A673 (cell line): ENCODE measurements around the gene SLC39A8. TPM values are rescaled to one million over a fixed set of nuclear protein-coding genes. Genes with fewer than 3 reads are reported as not detected.
"Not testable (repeated sequence)": the region's sequence is repeated elsewhere in the genome, so short reads cannot be mapped to it uniquely, and the experiment has no call there.

Experiments
- BruUV-seq: library from RNA; stranded (reverse); fragments of 400-500 nt; replicated peaks from 2 replicates; lab custom pipeline; 2021; lab: Mats Ljungman, UMichigan
- CTCF ChIA-PET: fragments of 300-600 bp; sonication (Branson Sonifier 250); formaldehyde crosslinking; loops from one replicate; lab custom pipeline; 2022; ENCODE audit warnings: antibody characterized with exemption; lab: Charles Lee
- POLR2A ChIA-PET: fragments of 300-600 bp; sonication (Branson Sonifier 250); formaldehyde crosslinking; loops from one replicate; lab custom pipeline; 2022; ENCODE audit warnings: antibody characterized with exemption; ENCODE audit not compliant: low non-redundant PET; lab: Charles Lee
- DNase-seq: peaks from one replicate; pipeline ENCODE4 v3.0.0-alpha.2; 2015; ENCODE audit warnings: low spot score
- H3K27ac ChIP-seq: fragments of 200-600 bp; sonication (generic); 2 replicates; pipeline ENCODE4 v1.5.1; 2016; ENCODE audit warnings: mixed run types, low read depth, mild to moderate bottlenecking, mixed read lengths, antibody characterized with exemption, low read length; ENCODE audit not compliant: poor library complexity, severe bottlenecking
- H3K27me3 ChIP-seq: fragments of 200-600 bp; sonication (generic); replicated peaks from 2 replicates; pipeline ENCODE4 v1.6.1; 2017; ENCODE audit warnings: mixed run types, low read depth, mild to moderate bottlenecking, mixed read lengths, antibody characterized with exemption, low read length; ENCODE audit not compliant: insufficient read depth, poor library complexity
- H3K36me3 ChIP-seq: fragments of 200-600 bp; sonication (generic); 2 replicates; pipeline ENCODE4 v1.6.1; 2016; ENCODE audit warnings: mixed run types, mild to moderate bottlenecking, mixed read lengths, antibody characterized with exemption, low read length; ENCODE audit not compliant: insufficient read depth, poor library complexity, severe bottlenecking
- H3K4me1 ChIP-seq: fragments of 200-600 bp; sonication (generic); 2 replicates; pipeline ENCODE4 v1.6.1; 2017; ENCODE audit warnings: mixed run types, mild to moderate bottlenecking, mixed read lengths, antibody characterized with exemption, low read length; ENCODE audit not compliant: insufficient read depth, poor library complexity, severe bottlenecking
- H3K4me3 ChIP-seq: fragments of 200-600 bp; sonication (generic); 2 replicates; pipeline ENCODE4 v1.5.1; 2016; ENCODE audit warnings: low read depth, mixed run types, mild to moderate bottlenecking, mixed read lengths, low read length; ENCODE audit not compliant: poor library complexity, severe bottlenecking
- H3K9me3 ChIP-seq: fragments of 200-600 bp; sonication (generic); 2 replicates; pipeline ENCODE4 v1.6.1; 2016; ENCODE audit warnings: mixed run types, low read depth, mild to moderate bottlenecking, mixed read lengths, antibody characterized with exemption, low read length; ENCODE audit not compliant: poor library complexity, severe bottlenecking
- CTCF ChIP-seq: fragments of 300-800, 200-600 bp; sonication (generic); conservative IDR thresholded peaks from 2 replicates; pipeline ENCODE4 v1.5.1; 2017; ENCODE audit warnings: low read depth, mild to moderate bottlenecking, antibody characterized with exemption, low read length, moderate library complexity, mixed read lengths
- EZH2 ChIP-seq: fragments of 200-600 bp; sonication (generic); IDR thresholded peaks from 2 replicates; pipeline ENCODE4 v1.6.1; 2017; ENCODE audit warnings: borderline replicate concordance, low read depth, mild to moderate bottlenecking, mixed read lengths, antibody characterized with exemption, low read length; ENCODE audit not compliant: poor library complexity, severe bottlenecking
- intact Hi-C: fragments of 100-400 bp; cut with micrococcal nuclease; formaldehyde crosslinking; loops from one replicate; pipeline ENCODE4 v1.10.0; 2022; ENCODE audit not compliant: unreplicated experiment
- total RNA-seq: library from RNA; stranded (reverse); gene quantifications from 2 replicates; pipeline ENCODE4 v1.2.3, GENCODE V29; 2021

SLC39A8 gene
- total RNA-seq, 1 experiment from 2014 or later = 12.3 TPM

DNA sequence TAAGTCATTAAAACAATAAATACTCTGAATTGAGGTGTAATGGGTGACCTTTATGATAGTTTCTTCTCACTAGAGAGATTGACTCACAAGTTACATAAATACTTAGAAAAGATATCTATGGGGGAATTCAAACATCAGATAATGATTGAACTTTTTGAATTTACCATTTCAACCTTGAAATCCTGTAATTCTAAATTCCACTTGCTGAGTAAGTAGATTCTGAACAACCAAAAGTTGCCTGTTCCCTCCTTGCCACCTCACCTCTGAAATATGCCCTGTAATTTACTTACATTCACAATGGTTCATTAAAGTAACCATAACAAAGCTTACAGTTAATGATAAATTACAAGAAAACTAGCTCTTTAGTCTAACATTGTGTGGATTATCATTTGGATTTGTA is 43.3 kb upstream of the SLC39A8 start:
- no peaks in the 10 kb centered on the region for H3K4me1 ChIP-seq
- BruUV-seq = no TSS peak
- POLR2A ChIA-PET = no interaction called here
- TF ChIP-seq EZH2 (no peak), CTCF (no peak)
- no peak for DNase-seq
- no peak overlapping the region for H3K27ac ChIP-seq
- H3K9me3 ChIP-seq = no peaks in the 10 kb centered on the region
- H3K4me3 ChIP-seq = no peak overlapping the region
- no peaks in the 10 kb centered on the region for H3K36me3 ChIP-seq
- intact Hi-C loops = no loop called here
- H3K27me3 ChIP-seq = peaks cover 7% of the 10 kb centered on the region
- CTCF ChIA-PET = no interaction called here

- POLR2A ChIA-PET = no interaction called here
- no TSS peak for BruUV-seq
- intact Hi-C loops = no loop called here
- Histone ChIP-seq H3K9me3 (no peaks in the 10 kb centered on the region), H3K4me1 (no peaks in the 10 kb centered on the region), H3K36me3 (no peaks in the 10 kb centered on the region), H3K4me3 (no peak overlapping the region), H3K27me3 (peaks cover 7% of the 10 kb centered on the region), H3K27ac (no peak overlapping the region)
- TF ChIP-seq EZH2 (no peak), CTCF (no peak)
- no peak for DNase-seq
- CTCF ChIA-PET = no interaction called here
Observed at GRCh38 chr4:102387552-102388150, 42.4 kb upstream of the SLC39A8 start.

DNA sequence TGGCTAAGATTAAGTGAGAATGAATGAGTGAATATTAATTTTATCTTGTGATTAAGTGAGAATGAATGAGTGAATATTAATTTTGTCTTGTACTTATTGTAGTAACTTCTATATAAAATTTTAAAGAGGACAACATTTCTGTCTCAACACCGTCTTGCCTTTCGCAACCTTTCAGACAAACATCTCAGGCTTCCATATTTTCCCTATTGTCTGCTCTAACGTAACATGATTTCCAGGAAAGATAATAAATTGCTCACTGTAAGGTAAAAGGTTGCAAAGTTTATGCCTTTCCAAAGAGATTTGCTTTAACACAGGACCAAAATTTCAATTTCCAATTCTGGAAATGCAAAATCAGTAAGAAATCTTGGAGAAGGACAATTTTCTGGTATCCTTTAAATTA is 41.7 kb upstream of the SLC39A8 start:
- Histone ChIP-seq H3K4me1 (no peaks in the 10 kb centered on the region), H3K9me3 (no peaks in the 10 kb centered on the region), H3K27me3 (peaks cover 7% of the 10 kb centered on the region), H3K4me3 (no peak overlapping the region), H3K36me3 (no peaks in the 10 kb centered on the region), H3K27ac (no peak overlapping the region)
- ChIA-PET POLR2A (no interaction called here), CTCF (no interaction called here)
- TF ChIP-seq CTCF (no peak), EZH2 (no peak)
- no peak for DNase-seq
- no TSS peak for BruUV-seq
- intact Hi-C loops = no loop called here

DNA sequence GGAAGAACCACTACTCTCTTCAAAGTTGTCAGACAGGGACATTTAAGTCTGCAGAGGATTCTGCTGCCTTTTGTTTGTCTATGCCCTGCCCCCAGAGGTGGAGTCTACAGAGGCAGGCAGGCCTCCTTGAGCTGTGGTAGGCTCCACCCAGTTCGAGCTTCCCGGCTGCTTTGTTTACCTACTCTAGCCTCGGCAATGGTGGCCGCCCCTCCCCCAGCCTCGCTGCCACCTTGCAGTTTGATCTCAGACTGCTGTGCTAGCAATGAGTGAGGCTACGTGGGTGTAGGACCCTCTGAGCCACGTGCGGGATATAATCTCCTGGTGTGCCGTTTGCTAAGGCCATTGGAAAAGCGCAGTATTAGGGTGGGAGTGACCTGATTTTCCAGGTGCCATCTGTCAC is 35.0 kb upstream of the SLC39A8 start:
- intact Hi-C loops, H3K4me3 ChIP-seq, H3K4me1 ChIP-seq, CTCF ChIA-PET, H3K27me3 ChIP-seq, H3K27ac ChIP-seq, DNase-seq, H3K9me3 ChIP-seq, POLR2A ChIA-PET, H3K36me3 ChIP-seq, BruUV-seq: not testable (repeated sequence)
